Fibroblast of lung (primary cell): ENCODE measurements around the gene SNAP47.

Experiments used
- CTCF ChIP-seq, 2 donors: IDR thresholded peaks in 1 of 2; conservative IDR thresholded peaks in 1 of 2; 1 replicate in 1 of 2; 2 replicates in 1 of 2; pipeline ENCODE4 v1.5.1; 2011 to 2012; ENCODE audit warnings: low read length in 2 of 2, control low read depth in 1 of 2, inconsistent platforms in 1 of 2, low read depth in 1 of 2, mild to moderate bottlenecking in 1 of 2
- EZH2 ChIP-seq: IDR thresholded peaks from 2 replicates; pipeline ENCODE4 v1.5.1; 2012; ENCODE audit warnings: low read length, control low read depth, mild to moderate bottlenecking; ENCODE audit errors: missing control alignments

GRCh38 chr1:227782226-227782625 is 47.0 kb downstream of the SNAP47 start:
- no peak for TF ChIP-seq CTCF (conservative IDR thresholded peaks at IDR 0.05 in 1 of 2, IDR thresholded peaks at IDR 0.05 in 1 of 2; ENCODE audit: low read depth in 1 of 2, low read length in 2 of 2)
- no peak for TF ChIP-seq EZH2
